Measurements from ENCODE around the gene NOS1.

The NOS1 gene

GRCh38 chr12:117330441-117331113 lies 30.8 kb downstream of the NOS1 start:
- ChIA-PET CTCF (interaction anchor here (1.0 to 1.7 kb wide), 2 partner anchors 15 to 520 kb away, joined by 4 read pairs; no protein-coding TSS in a partner anchor), POLR2A (no interaction called here)

GRCh38 chr12:117329756-117330155 lies 31.7 kb downstream of the NOS1 start:
- ChIA-PET CTCF (interaction anchor here (1.1 kb wide), 1 partner anchor 525 kb away, joined by 4 read pairs; no protein-coding TSS in a partner anchor), POLR2A (no interaction called here)
- TF ChIP-seq, protein P1, sequence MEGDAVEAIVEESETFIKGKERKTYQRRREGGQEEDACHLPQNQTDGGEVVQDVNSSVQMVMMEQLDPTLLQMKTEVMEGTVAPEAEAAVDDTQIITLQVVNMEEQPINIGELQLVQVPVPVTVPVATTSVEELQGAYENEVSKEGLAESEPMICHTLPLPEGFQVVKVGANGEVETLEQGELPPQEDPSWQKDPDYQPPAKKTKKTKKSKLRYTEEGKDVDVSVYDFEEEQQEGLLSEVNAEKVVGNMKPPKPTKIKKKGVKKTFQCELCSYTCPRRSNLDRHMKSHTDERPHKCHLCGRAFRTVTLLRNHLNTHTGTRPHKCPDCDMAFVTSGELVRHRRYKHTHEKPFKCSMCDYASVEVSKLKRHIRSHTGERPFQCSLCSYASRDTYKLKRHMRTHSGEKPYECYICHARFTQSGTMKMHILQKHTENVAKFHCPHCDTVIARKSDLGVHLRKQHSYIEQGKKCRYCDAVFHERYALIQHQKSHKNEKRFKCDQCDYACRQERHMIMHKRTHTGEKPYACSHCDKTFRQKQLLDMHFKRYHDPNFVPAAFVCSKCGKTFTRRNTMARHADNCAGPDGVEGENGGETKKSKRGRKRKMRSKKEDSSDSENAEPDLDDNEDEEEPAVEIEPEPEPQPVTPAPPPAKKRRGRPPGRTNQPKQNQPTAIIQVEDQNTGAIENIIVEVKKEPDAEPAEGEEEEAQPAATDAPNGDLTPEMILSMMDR (IDR thresholded peaks at IDR 0.05; ENCODE audit: insufficient read depth, low read length, missing control alignments) = no peak
- no peak overlapping the region for H3K4me3 ChIP-seq (ENCODE audit: low read depth, low read length)
- DNase-seq (ENCODE audit: low read depth, low spot score) = no peak

More at GRCh38 chr12:117330441-117331113, 30.8 kb downstream of the NOS1 start:
- TF ChIP-seq, protein P1 (IDR thresholded peaks at IDR 0.05; ENCODE audit: insufficient read depth, low read length, missing control alignments) = no peak
- no peak overlapping the region for H3K4me3 ChIP-seq (ENCODE audit: low read depth, low read length)
- no peak for DNase-seq (ENCODE audit: low read depth, low spot score)

GRCh38 chr12:117328556-117329100 lies 32.8 kb downstream of the NOS1 start:
- POLR2A ChIA-PET = no interaction called here
- no peak for DNase-seq (ENCODE audit: low read depth, low spot score)
- CTCF ChIA-PET = interaction anchor here (1.1 kb wide), 1 partner anchor 526 kb away, joined by 4 read pairs; no protein-coding TSS in a partner anchor
- TF ChIP-seq, protein P1 (IDR thresholded peaks at IDR 0.05; ENCODE audit: insufficient read depth, low read length, missing control alignments) = no peak
- no peak overlapping the region for H3K4me3 ChIP-seq (ENCODE audit: low read depth, low read length)

DNA sequence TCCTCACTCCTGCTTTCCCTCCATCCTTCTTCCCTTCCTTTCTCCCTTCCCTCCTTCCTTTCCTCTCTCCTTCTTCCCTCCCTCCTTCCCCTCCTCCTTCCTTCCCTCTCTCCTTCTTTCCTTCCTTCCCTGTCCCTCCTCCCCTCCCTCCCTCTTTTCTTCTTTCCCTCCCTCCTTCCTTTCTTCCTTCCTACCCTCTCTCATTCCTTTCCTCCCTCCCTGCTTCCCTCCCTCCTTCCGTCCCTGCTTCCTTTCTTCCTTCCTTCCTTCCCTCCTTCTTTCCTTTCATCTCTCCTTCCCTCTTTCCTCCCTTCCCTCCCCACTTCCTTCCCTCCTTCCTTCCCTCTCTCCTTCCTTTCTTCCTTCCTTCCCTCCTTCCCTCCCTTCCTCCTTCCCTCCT lies 39.0 kb downstream of the NOS1 start:
- POLR2A ChIA-PET = no interaction called here
- H3K4me3 ChIP-seq (ENCODE audit: low read depth, low read length) = no peak overlapping the region
- CTCF ChIA-PET = no interaction called here
- no peak for DNase-seq (ENCODE audit: low read depth, low spot score)
- TF ChIP-seq, protein P1 (IDR thresholded peaks at IDR 0.05; ENCODE audit: insufficient read depth, low read length, missing control alignments) = no peak

GRCh38 chr12:117321572-117321971 lies 39.9 kb downstream of the NOS1 start:
- H3K4me3 ChIP-seq (ENCODE audit: low read depth, low read length) = no peak overlapping the region
- CTCF ChIA-PET = no interaction called here
- TF ChIP-seq, protein P1 (IDR thresholded peaks at IDR 0.05; ENCODE audit: insufficient read depth, low read length, missing control alignments) = no peak
- POLR2A ChIA-PET = no interaction called here
- no peak for DNase-seq (ENCODE audit: low read depth, low spot score)

DNA sequence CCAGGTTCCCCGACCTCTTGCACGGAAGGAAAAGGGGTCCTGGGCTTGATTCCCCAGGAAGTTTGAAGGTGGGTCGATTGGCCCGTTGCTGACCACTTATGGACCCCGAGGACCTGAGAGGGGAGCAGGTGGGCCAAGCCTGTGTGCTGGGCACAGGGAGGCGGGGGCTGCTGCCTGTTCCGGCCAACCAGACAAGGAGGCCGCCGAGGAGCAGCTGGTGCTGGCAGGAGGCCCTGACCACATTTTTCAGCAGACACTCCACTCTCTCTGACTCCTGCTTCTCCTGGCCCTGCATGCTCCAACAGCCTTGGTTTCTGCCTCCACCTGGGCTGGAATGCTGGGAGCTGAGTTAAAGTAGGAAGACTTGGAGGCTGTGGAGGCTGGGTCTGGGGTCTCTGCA lies 42.8 kb downstream of the NOS1 start:
- TF ChIP-seq, protein P1 (IDR thresholded peaks at IDR 0.05; ENCODE audit: insufficient read depth, low read length, missing control alignments) = no peak
- no peak overlapping the region for H3K4me3 ChIP-seq (ENCODE audit: low read depth, low read length)
- POLR2A ChIA-PET = no interaction called here
- CTCF ChIA-PET = no interaction called here
- DNase-seq (ENCODE audit: low read depth, low spot score) = no peak

Measured in AG04449 (cell line).